ENCODE results near the gene MRAP. TPM values are rescaled to one million over a fixed set of nuclear protein-coding genes. Genes with fewer than 3 reads are reported as not detected.

Gene MRAP
- not detected in 2 replicates for polyA plus RNA-seq (2011; rRNA removed)
- not detected in 2 replicates for polyA minus RNA-seq (2011; rRNA and poly(A)+ RNA removed)

- Histone ChIP-seq H3K27me3 (ENCODE audit: control insufficient read depth, insufficient read depth, low read length) (no peaks in the 10 kb centered on the region), H3K4me3 (ENCODE audit: low read depth, low read length) (no peak within 1 kb of the TSS), H3K36me3 (ENCODE audit: control insufficient read depth, insufficient read depth, low read length) (peaks cover 4% of the 10 kb centered on the region)
- TF ChIP-seq CTCF (IDR thresholded peaks at IDR 0.05; ENCODE audit: insufficient read depth, low read depth, low read length), result no peak
- ChIA-PET CTCF (interaction anchor here (1.1 kb wide), 1 partner anchor 25 kb away, joined by 3 read pairs; no protein-coding TSS in a partner anchor), POLR2A (interaction anchor here (0.6 kb wide), 1 partner anchor 11 kb away, joined by 6 read pairs; no protein-coding TSS in a partner anchor)
- no peak for DNase-seq (ENCODE audit: low read depth)
Measured at GRCh38 chr21:32298658-32299081, at the start of gene MRAP. MRAP (plus strand) TSS chr21:32298855; CDS start chr21:32298972, 117 bp downstream.

- ChIA-PET POLR2A (no interaction called here), CTCF (interaction anchor here (3.5 kb wide), 1 partner anchor 8 kb away, joined by 17 read pairs; no protein-coding TSS in a partner anchor)
Measured at GRCh38 chr21:32249511-32250280, 49.0 kb upstream of the MRAP start.

GRCh38 chr21:32252136-32252535, 46.5 kb upstream of the MRAP start:
- no peak for TF ChIP-seq CTCF (IDR thresholded peaks at IDR 0.05; ENCODE audit: insufficient read depth, low read depth, low read length)
- Histone ChIP-seq H3K4me3 (ENCODE audit: low read depth, low read length) (no peak overlapping the region), H3K27me3 (ENCODE audit: control insufficient read depth, insufficient read depth, low read length) (peaks cover 3% of the 10 kb centered on the region), H3K36me3 (ENCODE audit: control insufficient read depth, insufficient read depth, low read length) (no peaks in the 10 kb centered on the region)
- CTCF ChIA-PET, result interaction anchor here (1.3 kb wide), 1 partner anchor 386 kb away, joined by 4 read pairs; no protein-coding TSS in a partner anchor
- DNase-seq (ENCODE audit: low read depth), result no peak
- POLR2A ChIA-PET, result no interaction called here

More at GRCh38 chr21:32249511-32250280, 49.0 kb upstream of the MRAP start:
- no peaks in the 10 kb centered on the region for H3K36me3 ChIP-seq (ENCODE audit: control insufficient read depth, insufficient read depth, low read length)
- peaks cover 5% of the 10 kb centered on the region; the same call in 1 of the 2 replicates for H3K27me3 ChIP-seq (ENCODE audit: control insufficient read depth, insufficient read depth, low read length)
- DNase-seq (ENCODE audit: low read depth), result no peak
- TF ChIP-seq CTCF (IDR thresholded peaks at IDR 0.05; ENCODE audit: insufficient read depth, low read depth, low read length), result no peak
- H3K4me3 ChIP-seq (ENCODE audit: low read depth, low read length), result no peak overlapping the region

- no peak for TF ChIP-seq CTCF (IDR thresholded peaks at IDR 0.05; ENCODE audit: insufficient read depth, low read depth, low read length)
- Histone ChIP-seq H3K36me3 (ENCODE audit: control insufficient read depth, insufficient read depth, low read length) (no peaks in the 10 kb centered on the region), H3K4me3 (ENCODE audit: low read depth, low read length) (no peak overlapping the region), H3K27me3 (ENCODE audit: control insufficient read depth, insufficient read depth, low read length) (peaks cover 2% of the 10 kb centered on the region; the same call in 1 of the 2 replicates)
- POLR2A ChIA-PET, result no interaction called here
- CTCF ChIA-PET, result interaction anchor here (0.6 to 1.3 kb wide), 3 partner anchors 106 to 387 kb away, joined by 3 to 4 read pairs (median 4); no protein-coding TSS in a partner anchor
- DNase-seq (ENCODE audit: low read depth), result no peak
Measured at GRCh38 chr21:32253215-32253641, 45.4 kb upstream of the MRAP start.

- DNase-seq (ENCODE audit: low read depth), result no peak
- H3K36me3 ChIP-seq (ENCODE audit: control insufficient read depth, insufficient read depth, low read length), result no peaks in the 10 kb centered on the region
- ChIA-PET POLR2A (no interaction called here), CTCF (interaction anchor here (1.1 to 4.7 kb wide), 9 partner anchors 8 to 483 kb away, joined by 3 to 85 read pairs (median 5); partner anchors contain the start of gene HUNK)
- H3K27me3 ChIP-seq (ENCODE audit: control insufficient read depth, insufficient read depth, low read length), result no peaks in the 10 kb centered on the region; the same call in 1 of the 2 replicates
- H3K4me3 ChIP-seq (ENCODE audit: low read depth, low read length), result no peak overlapping the region
- no peak for TF ChIP-seq CTCF (IDR thresholded peaks at IDR 0.05; ENCODE audit: insufficient read depth, low read depth, low read length)
Measured at GRCh38 chr21:32256251-32256650, 42.4 kb upstream of the MRAP start.
